ENCODE measurements around the gene UBE2E1.

DNA sequence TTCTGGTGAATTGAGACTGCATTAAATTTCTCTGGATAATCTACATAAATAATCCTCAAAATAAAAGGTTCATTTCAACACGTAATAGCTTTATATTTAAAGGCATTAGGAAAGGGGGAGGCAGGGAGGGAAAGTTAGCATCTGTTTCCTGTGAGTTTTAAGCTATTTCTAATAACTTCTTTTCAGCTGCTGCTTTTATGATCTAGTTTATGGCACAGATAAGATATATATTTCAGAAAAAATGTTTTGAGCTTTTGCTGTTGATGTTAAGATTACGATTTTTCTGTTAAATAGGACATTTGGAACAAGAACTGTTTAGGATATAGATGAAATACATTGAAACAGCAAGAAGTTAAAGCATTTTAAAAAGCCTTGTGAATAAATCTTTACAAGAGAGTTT is 30.0 kb downstream of the UBE2E1 start:
- no peak for TF ChIP-seq CTCF (conservative IDR thresholded peaks at IDR 0.05; ENCODE audit: low read length)
- TF ChIP-seq EZH2phosphoT487 (IDR thresholded peaks at IDR 0.05; ENCODE audit: borderline replicate concordance): no peak
